ENCODE measurements around the gene CCDC73.

GRCh38 chr11:32706985-32707741, 87.3 kb downstream of the CCDC73 start:
- TF ChIP-seq CTCF (IDR thresholded peaks at IDR 0.05; ENCODE audit: insufficient read depth, low read length) (no peak), POLR2AphosphoS5 (IDR thresholded peaks at IDR 0.05; ENCODE audit: low read depth) (no peak), GABPA (IDR thresholded peaks at IDR 0.05; ENCODE audit: low read depth) (no peak)
- TF ChIP-seq, protein P1, sequence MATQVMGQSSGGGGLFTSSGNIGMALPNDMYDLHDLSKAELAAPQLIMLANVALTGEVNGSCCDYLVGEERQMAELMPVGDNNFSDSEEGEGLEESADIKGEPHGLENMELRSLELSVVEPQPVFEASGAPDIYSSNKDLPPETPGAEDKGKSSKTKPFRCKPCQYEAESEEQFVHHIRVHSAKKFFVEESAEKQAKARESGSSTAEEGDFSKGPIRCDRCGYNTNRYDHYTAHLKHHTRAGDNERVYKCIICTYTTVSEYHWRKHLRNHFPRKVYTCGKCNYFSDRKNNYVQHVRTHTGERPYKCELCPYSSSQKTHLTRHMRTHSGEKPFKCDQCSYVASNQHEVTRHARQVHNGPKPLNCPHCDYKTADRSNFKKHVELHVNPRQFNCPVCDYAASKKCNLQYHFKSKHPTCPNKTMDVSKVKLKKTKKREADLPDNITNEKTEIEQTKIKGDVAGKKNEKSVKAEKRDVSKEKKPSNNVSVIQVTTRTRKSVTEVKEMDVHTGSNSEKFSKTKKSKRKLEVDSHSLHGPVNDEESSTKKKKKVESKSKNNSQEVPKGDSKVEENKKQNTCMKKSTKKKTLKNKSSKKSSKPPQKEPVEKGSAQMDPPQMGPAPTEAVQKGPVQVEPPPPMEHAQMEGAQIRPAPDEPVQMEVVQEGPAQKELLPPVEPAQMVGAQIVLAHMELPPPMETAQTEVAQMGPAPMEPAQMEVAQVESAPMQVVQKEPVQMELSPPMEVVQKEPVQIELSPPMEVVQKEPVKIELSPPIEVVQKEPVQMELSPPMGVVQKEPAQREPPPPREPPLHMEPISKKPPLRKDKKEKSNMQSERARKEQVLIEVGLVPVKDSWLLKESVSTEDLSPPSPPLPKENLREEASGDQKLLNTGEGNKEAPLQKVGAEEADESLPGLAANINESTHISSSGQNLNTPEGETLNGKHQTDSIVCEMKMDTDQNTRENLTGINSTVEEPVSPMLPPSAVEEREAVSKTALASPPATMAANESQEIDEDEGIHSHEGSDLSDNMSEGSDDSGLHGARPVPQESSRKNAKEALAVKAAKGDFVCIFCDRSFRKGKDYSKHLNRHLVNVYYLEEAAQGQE (IDR thresholded peaks at IDR 0.05; ENCODE audit: insufficient replicate concordance, low read depth) = no peak
